HepG2 (cell line): ENCODE data around the gene TEX261. TPM values are rescaled to one million over a fixed set of nuclear protein-coding genes. Genes with fewer than 3 reads are reported as not detected.
A peak's percentile ranks its signal among the peaks of the same experiment; 100 is the strongest.

Source experiments
- AHDC1 ChIP-seq: sonication (generic); formaldehyde crosslinking; IDR thresholded peaks from 2 replicates; pipeline ENCODE4 v1.5.1; 2020; ENCODE audit warnings: mild to moderate bottlenecking, missing genetic modification reagents, borderline replicate concordance
- GZF1 ChIP-seq: sonication (generic); formaldehyde crosslinking; IDR thresholded peaks from 2 replicates; pipeline ENCODE4 v1.5.1; 2020; ENCODE audit warnings: mild to moderate bottlenecking, missing genetic modification reagents
- HNRNPUL1 ChIP-seq: fragments of 200-400 bp; formaldehyde crosslinking; IDR thresholded peaks from 2 replicates; pipeline ENCODE4 v1.6.1; 2017; ENCODE audit warnings: low read depth, mild to moderate bottlenecking, low read length, moderate library complexity
- PHF20 ChIP-seq: sonication (generic); formaldehyde crosslinking; IDR thresholded peaks from 2 replicates; pipeline ENCODE4 v1.5.0; 2020; ENCODE audit warnings: mild to moderate bottlenecking, missing genetic modification reagents
- REPIN1 ChIP-seq: sonication (generic); formaldehyde crosslinking; IDR thresholded peaks from 2 replicates; pipeline ENCODE4 v1.8.0; 2022; ENCODE audit warnings: missing genetic modification reagents, low read depth, mild to moderate bottlenecking, borderline replicate concordance
- SMARCE1 ChIP-seq: fragments of 450-650 bp; IDR thresholded peaks from 2 replicates; pipeline ENCODE4 v1.6.1; 2017; ENCODE audit warnings: borderline replicate concordance
- YY1 ChIP-seq: IDR thresholded peaks from 2 replicates; pipeline ENCODE4 v1.6.1; 2011; ENCODE audit warnings: low read length, low read depth, moderate library complexity, mild to moderate bottlenecking; ENCODE audit not compliant: insufficient read depth, insufficient replicate concordance
- ZFP36L1 ChIP-seq: sonication (generic); formaldehyde crosslinking; IDR thresholded peaks from 2 replicates; pipeline ENCODE4 v1.8.0; 2022; ENCODE audit warnings: mild to moderate bottlenecking, missing genetic modification reagents, moderate library complexity
- ZFX ChIP-seq: sonication (generic); formaldehyde crosslinking; IDR thresholded peaks from 2 replicates; pipeline ENCODE4 v1.4.0; 2020; ENCODE audit warnings: mild to moderate bottlenecking, low read depth, missing genetic modification reagents, moderate library complexity
- ZNF292 ChIP-seq: sonication (generic); formaldehyde crosslinking; IDR thresholded peaks from 2 replicates; pipeline ENCODE4 v1.8.1; 2022; ENCODE audit warnings: mild to moderate bottlenecking, low read depth, missing genetic modification reagents, borderline replicate concordance
- ZNF788 ChIP-seq: sonication (generic); formaldehyde crosslinking; IDR thresholded peaks from 2 replicates; pipeline ENCODE4 v1.5.0; 2020; ENCODE audit warnings: mild to moderate bottlenecking, missing genetic modification reagents, borderline replicate concordance
- ZNF883 ChIP-seq: sonication (generic); formaldehyde crosslinking; IDR thresholded peaks from 2 replicates; pipeline ENCODE4 v1.5.1; 2020; ENCODE audit warnings: mild to moderate bottlenecking, missing genetic modification reagents; ENCODE audit errors: not compliant biosample characterization
- polyA plus RNA-seq, 8 experiments: library from polyadenylated mRNA; depleted of rRNA in 3 of 8; stranded (reverse) in 7 of 8; unstranded in 1 of 8; fragments of >200 nt; fragmentation: Illumina TruSeq in 4 of 8; extraction: Trizol in 4 of 8; gene quantifications; 2 replicates each; pipeline versions ENCODE4 v1.2.1 to v1.2.3, GENCODE V29; 2011 to 2016; ENCODE audit warnings: low read depth in 4 of 8, missing spikeins in 1 of 8, mixed read lengths in 1 of 8; ENCODE audit not compliant: insufficient read depth in 1 of 8
- total RNA-seq, 5 experiments: library from RNA; depleted of rRNA; stranded (reverse); fragments of >200 nt; fragmentation: Illumina TruSeq; extraction: Trizol; gene quantifications; 2 replicates each; pipeline ENCODE4 v1.2.3, GENCODE V29; 2016; ENCODE audit warnings: low read depth in 1 of 5
- TF ChIP-seq, protein P1 (sequence below): sonication (generic); formaldehyde crosslinking; IDR thresholded peaks from 2 replicates; pipeline ENCODE4 v1.5.0; 2020; ENCODE audit warnings: mild to moderate bottlenecking, missing genetic modification reagents, borderline replicate concordance
- TF ChIP-seq, protein P2 (sequence below): sonication (generic); formaldehyde crosslinking; IDR thresholded peaks from 2 replicates; pipeline ENCODE4 v1.9.0; 2022; ENCODE audit warnings: low read depth, missing genetic modification reagents

TEX261 gene
- total and polyA plus RNA-seq, 2 of the 13 experiments (the other 11 are each of a cell fraction or from before 2014, with no cell fraction given) = 43.8 to 78.7 TPM

DNA sequence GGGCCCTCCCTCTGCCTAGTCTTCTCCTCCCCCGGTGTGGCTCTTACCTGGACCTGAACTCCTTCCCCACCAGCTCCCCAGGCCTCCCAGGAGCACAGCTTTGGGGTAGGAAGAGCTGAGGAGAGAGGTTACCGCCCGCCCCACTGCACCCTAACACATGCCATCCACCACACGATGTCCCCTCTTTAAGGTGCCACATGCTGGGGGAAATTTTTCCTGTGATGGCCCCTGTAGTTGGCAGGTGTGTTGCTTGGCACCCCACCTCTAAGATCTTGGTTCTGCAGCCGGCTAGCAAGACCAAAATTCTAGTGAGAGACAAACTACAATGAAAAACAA, 6.9 kb upstream of the TEX261 start (continued):
- TF ChIP-seq, protein P1, sequence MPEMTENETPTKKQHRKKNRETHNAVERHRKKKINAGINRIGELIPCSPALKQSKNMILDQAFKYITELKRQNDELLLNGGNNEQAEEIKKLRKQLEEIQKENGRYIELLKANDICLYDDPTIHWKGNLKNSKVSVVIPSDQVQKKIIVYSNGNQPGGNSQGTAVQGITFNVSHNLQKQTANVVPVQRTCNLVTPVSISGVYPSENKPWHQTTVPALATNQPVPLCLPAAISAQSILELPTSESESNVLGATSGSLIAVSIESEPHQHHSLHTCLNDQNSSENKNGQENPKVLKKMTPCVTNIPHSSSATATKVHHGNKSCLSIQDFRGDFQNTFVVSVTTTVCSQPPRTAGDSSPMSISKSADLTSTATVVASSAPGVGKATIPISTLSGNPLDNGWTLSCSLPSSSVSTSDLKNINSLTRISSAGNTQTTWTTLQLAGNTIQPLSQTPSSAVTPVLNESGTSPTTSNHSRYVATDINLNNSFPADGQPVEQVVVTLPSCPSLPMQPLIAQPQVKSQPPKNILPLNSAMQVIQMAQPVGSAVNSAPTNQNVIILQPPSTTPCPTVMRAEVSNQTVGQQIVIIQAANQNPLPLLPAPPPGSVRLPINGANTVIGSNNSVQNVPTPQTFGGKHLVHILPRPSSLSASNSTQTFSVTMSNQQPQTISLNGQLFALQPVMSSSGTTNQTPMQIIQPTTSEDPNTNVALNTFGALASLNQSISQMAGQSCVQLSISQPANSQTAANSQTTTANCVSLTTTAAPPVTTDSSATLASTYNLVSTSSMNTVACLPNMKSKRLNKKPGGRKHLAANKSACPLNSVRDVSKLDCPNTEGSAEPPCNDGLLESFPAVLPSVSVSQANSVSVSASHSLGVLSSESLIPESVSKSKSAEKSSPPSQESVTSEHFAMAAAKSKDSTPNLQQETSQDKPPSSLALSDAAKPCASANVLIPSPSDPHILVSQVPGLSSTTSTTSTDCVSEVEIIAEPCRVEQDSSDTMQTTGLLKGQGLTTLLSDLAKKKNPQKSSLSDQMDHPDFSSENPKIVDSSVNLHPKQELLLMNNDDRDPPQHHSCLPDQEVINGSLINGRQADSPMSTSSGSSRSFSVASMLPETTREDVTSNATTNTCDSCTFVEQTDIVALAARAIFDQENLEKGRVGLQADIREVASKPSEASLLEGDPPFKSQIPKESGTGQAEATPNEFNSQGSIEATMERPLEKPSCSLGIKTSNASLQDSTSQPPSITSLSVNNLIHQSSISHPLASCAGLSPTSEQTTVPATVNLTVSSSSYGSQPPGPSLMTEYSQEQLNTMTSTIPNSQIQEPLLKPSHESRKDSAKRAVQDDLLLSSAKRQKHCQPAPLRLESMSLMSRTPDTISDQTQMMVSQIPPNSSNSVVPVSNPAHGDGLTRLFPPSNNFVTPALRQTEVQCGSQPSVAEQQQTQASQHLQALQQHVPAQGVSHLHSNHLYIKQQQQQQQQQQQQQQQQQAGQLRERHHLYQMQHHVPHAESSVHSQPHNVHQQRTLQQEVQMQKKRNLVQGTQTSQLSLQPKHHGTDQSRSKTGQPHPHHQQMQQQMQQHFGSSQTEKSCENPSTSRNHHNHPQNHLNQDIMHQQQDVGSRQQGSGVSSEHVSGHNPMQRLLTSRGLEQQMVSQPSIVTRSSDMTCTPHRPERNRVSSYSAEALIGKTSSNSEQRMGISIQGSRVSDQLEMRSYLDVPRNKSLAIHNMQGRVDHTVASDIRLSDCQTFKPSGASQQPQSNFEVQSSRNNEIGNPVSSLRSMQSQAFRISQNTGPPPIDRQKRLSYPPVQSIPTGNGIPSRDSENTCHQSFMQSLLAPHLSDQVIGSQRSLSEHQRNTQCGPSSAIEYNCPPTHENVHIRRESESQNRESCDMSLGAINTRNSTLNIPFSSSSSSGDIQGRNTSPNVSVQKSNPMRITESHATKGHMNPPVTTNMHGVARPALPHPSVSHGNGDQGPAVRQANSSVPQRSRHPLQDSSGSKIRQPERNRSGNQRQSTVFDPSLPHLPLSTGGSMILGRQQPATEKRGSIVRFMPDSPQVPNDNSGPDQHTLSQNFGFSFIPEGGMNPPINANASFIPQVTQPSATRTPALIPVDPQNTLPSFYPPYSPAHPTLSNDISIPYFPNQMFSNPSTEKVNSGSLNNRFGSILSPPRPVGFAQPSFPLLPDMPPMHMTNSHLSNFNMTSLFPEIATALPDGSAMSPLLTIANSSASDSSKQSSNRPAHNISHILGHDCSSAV (CRISPR knock-in tag) = peak; percentile 93
- TF ChIP-seq ZNF292 (CRISPR knock-in tag) (0 out of 2 replicates have a peak, but pooled peaks have one; percentile 7), ZNF788 (CRISPR knock-in tag) (no peak), PHF20 (no peak), REPIN1 (CRISPR knock-in tag) (peak; percentile 2; the same call in 1 of the 2 replicates), YY1 (no peak), GZF1 (CRISPR knock-in tag) (no peak), AHDC1 (no peak), ZFX (CRISPR knock-in tag) (0 out of 2 replicates have a peak, but pooled peaks have one; percentile 29), SMARCE1 (no peak), ZFP36L1 (CRISPR knock-in tag) (0 out of 2 replicates have a peak, but pooled peaks have one; percentile 42), HNRNPUL1 (no peak), ZNF883 (CRISPR knock-in tag) (no peak)
- TF ChIP-seq, protein P2, sequence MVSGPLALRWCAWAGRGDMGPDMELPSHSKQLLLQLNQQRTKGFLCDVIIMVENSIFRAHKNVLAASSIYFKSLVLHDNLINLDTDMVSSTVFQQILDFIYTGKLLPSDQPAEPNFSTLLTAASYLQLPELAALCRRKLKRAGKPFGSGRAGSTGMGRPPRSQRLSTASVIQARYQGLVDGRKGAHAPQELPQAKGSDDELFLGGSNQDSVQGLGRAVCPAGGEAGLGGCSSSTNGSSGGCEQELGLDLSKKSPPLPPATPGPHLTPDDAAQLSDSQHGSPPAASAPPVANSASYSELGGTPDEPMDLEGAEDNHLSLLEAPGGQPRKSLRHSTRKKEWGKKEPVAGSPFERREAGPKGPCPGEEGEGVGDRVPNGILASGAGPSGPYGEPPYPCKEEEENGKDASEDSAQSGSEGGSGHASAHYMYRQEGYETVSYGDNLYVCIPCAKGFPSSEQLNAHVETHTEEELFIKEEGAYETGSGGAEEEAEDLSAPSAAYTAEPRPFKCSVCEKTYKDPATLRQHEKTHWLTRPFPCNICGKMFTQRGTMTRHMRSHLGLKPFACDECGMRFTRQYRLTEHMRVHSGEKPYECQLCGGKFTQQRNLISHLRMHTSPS (CRISPR knock-in tag) = peak; percentile 63; the same call in 1 of the 2 replicates
